CD4-positive, alpha-beta T cell treated with Interleukin-1 beta for 1 hour (primary cell): Measurements from ENCODE around the gene TNFSF11.

ENCODE experiments used
- DNase-seq, 2 donors: peaks; one replicate each; pipeline ENCODE4 v3.0.0-alpha.2; 2020 to 2022

The TNFSF11 gene

DNA sequence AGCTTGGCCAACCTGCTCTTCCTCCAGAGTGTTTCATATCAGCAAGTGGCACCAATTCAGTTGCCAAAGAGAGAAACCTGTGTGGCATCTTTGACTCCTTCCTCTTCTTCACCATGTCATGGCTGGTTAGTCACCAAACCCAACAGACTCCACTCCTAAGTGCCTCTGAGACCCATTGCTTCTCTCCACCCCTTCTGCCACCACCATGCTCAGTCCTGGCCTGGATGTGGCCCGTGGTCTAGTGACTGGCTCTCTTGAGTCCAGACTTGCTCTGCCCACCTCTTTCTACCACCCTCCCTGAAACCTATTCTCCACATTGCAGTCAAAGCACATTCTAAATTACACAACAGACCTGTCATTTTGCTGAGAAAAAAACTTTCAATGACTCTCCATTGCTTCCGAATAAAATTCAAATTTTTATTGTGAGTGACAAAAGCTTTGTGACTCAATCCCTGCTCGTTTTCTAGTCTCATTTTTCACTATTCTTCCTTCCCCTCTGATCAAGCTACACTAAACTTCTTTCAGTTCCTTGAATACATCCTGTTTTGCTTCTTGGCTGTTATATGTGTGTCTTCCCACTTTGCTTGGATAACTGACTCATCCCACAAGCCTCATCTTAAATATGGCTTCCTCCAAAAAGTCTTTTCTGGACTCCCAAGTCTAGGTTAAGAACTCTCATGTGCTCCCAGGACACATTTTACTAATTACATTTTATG, 12.0 kb upstream of the TNFSF11 start:
- no peak for DNase-seq

DNA sequence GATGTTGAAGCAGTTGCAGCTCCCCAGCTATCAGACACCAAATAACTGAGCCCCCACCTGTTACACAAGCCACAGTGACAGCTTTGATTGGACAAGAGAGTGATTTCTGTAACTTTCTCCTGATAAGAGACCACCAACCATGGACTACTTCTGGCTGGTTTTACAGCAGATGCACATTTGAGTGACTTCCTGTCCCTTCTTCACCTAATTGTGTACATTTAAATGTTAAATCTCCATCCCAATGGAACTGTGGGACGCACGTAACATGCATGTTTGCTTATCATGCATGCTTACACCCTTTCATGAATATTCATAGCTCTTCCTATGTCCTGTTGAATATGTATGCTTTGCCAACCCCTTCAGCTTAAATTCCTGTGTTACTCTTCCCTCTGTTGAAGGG, 6.0 kb upstream of the TNFSF11 start:
- DNase-seq = no peak

DNA sequence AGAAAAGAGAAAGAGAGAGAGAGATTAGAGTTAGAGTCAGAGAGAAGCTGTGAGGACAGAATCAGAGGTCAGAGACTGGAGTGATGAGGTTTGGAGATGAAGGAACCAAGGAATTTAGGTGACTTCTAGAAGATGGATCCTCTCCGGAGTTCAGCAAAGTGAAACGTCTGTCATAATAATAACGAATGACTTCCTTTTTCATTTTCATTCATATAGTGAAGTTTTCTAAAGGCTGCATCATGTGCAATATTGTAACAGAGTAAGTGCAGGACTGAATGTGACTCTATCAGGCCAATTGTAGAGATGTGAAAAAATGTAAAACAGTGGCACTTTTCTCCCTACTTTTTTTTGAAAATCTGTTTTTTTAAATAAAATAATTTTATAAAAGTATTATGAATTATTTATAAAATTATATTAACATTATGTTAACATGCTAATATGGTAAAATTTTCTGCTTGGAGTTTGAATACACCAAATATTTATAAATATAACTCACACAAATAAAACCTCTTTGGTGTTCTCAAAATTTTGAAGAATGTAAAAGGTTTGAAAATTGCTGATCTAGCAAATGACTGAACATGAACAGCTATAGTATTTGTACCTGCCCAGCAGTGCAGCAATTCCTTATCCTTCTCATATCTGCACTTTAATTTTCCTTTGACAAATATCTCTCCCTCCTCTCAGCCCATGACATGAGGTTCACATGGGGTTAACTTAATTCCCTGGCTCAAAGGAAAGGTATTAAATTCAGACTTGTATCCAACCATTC, 4.2 kb upstream of the TNFSF11 start:
- DNase-seq = no peak

DNA sequence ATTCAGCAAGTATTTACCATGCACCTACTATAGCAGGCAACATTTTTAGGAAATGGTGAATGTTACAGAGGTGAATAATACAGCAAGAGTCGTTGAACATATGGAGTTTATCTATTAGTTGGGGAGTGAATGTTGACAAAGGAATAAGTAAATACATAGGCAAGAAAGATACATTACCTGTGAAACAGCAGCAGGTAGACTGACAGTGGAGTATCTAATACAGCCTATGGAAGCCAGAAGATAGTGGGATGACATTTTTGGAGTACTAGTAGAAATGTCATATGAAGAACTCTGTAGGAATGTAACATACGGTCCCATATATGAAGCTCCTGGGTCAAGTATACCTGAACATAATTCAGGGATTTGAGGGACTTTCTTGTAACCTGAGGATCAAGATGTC, 2.1 kb upstream of the TNFSF11 start:
- no peak for DNase-seq

DNA sequence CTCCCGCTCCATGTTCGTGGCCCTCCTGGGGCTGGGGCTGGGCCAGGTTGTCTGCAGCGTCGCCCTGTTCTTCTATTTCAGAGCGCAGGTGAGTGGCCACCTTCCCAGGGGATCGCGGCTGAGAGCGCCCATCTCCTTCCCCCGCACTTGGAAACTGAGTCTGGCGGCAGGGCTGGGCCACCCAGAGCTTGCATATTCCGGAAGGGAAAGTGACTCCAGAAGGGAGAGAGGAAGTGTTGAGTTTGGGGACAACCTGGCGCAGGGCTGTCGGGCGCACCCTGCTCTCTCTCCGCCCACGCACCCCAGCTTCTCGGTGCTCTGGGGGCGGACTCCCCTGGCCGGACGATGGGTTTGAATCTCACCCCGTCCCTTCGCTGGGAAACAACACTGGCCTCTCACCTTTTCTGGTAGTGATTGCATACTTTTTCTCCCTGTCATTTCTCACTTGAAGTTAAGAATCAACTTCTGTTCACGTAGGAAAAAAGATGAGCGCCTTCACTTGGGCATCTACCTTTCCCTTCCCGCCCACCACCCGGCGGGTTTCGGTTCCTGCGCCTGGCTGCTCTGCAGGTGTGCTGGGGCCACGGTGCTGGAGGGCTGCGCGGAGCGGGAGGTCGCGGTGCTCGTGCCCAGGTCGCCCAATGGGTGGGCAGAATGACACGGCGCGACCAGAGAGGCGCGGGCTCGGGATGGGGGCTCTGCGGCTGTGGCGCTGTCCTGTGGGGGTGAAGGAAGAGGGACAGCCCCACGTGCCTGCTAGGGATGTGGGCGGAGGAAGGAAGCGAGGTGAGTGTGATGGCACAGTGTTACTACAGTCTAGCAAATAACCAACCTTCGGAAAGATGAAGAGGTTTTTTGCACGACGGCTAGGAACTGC, 721 bp downstream of the TNFSF11 start:
- peak; percentile 14 to 17 for DNase-seq

DNA sequence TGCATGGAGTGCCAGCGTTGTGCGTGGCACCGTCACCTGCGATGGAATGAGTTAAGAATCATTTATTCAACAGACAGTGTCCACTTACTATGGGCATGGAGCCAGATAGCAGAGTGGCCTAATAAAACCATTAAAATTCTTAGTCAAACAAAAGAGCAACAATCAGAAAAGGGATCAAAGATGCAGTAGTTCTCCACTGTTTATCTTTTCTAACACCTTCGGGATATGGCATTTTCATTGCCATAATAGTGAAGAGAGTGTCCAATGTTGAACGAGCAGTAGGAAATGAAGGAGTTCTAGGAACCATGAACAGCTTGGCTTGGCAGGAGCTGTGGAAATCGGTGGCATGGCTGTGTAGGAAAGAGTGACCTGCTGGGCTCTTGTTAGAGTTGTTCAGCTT, 2.0 kb downstream of the TNFSF11 start:
- no peak for DNase-seq

DNA sequence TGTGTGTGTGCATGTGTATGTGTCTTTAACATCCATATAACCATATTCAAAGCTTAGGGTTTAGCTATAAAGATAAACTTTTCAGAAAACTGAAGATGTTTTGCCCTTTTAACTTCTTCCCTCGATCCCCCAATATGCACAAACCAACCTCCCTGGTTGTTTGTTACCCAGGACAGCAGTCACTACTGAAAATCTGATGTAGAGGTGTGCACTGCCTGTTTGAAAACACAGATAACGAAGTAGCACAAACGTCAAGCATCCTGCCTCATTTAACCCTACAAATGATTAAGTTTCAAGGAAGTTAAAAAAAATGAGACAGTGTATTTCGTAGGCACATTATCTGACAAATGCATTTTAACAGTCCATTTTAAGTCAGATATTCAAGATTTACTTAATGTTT, 3.6 kb downstream of the TNFSF11 start:
- no peak for DNase-seq

DNA sequence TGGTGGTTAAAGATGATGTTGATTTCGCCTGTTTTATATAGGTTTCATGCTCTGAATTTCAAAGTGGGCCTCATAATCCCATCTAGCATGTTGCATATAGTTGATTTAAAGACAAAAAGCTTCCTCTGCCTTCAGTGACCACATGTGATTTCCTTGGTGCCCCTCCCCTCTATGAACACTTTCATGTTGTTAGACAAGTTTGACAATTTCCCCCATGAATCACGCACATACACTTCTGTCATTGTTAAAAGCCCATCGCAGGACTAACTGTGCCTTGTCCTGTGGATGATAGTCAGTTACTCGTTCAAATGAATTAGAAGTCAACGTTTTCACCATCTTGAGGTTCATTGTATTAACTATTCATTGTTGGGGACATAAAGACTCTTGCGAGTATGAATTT, 6.7 kb downstream of the TNFSF11 start:
- DNase-seq = no peak

DNA sequence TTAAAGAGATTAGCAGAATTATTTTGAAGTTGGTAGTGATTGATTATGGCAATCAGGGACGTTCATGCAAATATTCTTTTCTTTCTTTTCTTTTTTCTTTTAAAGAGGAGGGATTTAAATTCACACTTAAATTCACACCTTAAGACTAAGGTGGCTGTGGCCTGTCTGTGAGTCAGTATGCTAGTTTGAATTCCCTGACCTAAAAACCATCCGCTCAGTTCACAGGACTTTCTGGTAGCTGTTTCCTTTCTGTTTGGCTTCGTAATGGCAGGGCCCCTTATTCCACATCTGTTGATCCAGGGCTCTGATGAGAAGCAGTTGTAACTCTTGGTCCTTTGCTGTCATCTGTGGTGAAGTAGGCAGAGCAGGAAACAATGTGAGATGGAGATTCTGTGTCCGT, 7.5 kb downstream of the TNFSF11 start:
- no peak for DNase-seq

DNA sequence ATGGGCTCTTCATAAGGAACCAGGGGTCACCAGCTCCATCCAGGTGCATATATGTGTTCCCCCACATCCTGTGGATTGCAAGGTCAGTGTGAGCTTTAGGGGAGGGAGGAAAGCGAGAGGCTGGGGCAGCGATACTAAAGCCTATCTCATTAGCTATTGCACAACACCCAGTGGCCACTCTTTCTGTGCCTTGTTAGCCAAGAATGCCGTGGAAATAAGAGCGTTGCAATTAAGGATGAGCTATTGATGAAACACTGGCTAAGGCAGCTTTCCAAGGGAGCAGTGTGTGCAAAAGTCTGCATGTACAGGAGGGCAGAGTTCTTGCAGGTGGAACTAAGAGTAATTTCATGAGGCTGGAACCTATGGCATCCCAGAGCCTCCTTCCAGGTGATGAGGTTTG, 17.6 kb downstream of the TNFSF11 start:
- DNase-seq = no peak

DNA sequence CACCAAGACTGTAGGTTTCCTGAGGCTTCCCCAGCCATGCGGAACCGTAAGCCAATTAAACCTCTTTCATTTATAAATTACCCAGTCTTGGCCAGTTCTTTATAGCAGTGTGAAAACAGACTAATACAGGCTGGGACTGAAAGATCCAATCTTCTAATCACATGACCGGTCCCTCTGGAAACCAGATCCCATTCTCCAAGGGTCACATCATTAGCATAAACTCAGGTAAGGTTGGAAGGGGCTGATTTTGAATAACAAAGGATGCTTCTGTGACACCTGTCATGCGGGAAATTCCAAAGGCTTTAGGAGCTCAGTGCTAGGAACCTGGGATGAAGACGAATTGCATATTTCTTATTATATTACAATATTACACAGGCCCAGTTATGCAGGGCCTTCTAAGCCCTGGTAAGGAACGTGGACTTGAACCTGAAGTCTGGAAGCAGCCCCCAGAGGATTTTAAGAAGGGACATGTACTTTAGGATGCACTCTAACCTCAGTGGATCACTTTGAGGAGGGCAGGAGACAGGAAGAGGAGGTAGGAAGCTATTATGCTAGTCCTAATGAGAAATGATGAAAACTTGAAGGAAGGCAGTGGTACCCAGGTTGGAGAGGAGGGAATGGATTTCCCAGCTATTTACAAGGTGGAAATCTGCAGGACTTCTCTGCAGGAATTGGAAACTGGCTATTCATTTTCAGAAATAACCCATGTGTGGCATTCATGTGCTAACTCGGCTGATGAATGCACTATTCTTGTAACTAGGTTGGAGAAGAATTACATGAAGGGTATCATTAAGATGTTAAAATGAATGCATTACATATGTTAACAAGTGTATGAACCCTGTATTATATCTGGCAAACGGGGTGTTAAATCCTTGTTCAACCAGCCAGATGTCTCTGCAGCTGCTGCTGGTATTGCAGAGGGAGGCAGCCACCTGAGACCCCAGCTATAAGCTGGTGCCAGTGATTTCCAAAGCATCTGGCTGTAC, 19.3 kb downstream of the TNFSF11 start:
- DNase-seq = no peak

DNA sequence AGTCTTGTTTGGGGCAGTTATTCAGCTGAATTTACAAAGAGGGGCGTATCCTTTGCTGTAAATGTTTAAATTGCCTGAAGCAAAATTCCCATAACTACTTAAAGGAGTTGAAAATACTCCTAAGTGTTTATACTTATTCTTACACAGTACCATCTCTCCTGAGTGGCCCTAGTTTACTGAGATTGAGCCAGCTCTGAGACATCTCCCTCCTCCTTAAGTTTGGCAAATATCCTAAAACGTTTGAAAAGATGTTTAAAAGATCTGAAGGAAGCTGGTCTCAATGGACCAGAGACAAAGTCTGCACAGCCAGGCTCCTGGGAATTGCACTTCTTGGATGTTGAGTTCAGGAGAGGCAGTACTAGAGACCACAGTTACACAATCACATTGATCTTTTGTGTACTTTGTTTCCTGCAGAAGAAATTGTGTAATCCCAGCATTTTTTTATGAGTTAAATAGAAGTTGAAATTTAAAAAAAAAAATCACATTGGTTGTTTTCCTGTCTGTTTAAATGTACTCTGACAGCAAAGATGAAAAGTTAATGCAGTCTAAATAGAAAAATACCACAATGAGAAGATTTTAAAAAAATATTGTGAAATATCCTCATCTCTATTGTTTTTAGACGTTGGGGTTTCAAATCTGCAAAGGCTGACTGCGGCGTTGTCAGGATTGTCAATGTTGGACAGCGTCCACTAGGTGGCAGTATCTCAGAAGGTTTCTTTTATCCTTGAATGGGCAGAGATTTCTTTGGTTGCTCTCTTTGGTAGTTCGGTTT, 20.7 kb downstream of the TNFSF11 start:
- DNase-seq = peak; percentile 41 to 44

DNA sequence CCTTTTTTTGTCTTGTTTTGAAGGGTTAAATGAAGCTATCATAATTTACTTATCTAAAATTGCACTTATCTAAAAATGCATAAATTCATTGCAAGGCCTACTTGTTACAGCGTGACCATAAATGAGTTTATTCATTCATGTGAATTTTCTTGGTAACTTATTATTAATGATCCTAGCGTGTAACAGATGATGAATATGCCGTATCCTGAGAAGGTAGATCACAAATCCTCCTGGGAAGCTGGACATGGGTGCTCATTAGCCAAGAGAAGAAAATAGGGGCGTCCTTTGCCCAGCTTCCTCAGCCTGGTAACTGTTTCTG, 21.3 kb downstream of the TNFSF11 start:
- DNase-seq = no peak

DNA sequence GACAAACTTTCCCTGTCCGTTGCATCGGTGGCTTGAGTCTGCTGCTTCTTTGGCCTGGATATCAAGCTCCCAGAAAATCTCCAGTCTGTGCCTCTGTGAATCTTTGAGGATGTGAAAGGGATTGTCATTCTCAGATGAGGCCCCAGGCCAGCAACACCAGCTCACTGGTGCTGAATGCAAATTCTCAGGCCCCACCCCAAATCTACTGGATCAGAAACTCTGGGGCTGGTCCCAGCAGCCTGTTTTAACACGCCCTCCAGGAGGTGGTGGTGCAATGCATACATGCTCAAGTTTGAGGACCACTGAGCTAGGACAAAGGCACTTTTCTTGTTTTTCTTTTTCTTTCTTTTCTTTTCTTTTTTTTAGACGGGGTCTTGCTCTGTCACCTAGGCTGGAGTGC, 23.6 kb downstream of the TNFSF11 start:
- DNase-seq = no peak

DNA sequence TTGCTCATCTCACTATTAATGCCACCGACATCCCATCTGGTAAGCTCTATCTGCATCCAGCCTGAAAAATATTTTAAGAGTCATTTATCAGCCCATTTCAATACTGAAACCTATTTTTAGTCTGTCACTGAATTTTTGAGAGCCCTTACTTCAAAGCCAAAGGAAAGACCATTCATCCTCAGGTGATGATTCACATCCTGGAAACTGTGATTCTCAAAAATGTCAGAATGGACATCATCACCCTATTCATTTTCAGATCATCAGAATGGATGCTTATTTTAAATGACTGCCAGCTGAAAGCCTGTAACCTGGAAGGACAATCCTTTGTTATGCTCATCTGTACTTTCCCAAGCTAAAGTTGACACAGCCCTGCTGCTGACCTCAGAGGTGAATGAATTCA, 27.0 kb downstream of the TNFSF11 start:
- DNase-seq = no peak

DNA sequence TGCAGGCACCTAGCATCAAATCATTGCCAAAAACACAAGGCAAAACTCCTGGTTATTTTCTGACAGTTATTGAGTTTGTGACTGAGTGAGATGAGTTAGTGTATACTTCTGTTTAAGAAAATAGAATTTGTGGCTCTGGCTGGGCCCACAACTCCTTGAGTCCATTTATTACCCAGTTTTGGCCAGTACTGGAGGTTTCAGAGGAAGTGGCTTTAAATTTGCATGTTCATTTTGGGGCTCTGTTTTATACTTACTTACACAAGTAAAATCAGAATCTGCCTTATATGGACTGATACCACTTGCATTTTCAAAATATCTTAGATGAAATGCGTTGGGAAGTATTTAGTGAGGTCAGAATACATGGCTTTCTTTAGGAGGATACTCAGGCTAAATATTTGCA, 29.0 kb downstream of the TNFSF11 start:
- DNase-seq = no peak

DNA sequence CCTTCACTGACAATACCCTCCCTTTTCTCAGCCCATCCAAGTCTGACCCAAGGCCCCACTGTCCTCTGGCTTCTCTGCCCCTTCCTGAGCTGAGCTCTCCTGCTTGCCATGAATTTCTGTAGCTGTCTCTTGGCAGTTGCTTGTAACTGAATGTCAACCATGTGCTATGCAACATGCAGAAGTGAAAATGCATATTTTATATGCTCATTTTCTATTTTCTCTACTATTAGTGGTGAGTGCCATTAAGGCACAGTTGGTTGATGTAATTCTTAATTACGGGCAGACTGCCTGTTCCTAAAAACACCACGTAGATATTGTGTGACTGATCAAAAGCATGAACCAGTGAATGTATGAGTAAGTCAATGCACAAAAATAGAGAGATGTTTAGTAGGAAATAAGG, 29.6 kb downstream of the TNFSF11 start:
- DNase-seq = no peak

DNA sequence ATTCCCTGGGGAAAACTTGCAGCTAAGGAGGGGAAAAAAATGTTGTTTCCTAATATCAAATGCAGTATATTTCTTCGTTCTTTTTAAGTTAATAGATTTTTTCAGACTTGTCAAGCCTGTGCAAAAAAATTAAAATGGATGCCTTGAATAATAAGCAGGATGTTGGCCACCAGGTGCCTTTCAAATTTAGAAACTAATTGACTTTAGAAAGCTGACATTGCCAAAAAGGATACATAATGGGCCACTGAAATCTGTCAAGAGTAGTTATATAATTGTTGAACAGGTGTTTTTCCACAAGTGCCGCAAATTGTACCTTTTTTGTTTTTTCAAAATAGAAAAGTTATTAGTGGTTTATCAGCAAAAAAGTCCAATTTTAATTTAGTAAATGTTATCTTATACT, 33.6 kb downstream of the TNFSF11 start:
- no peak for DNase-seq

DNA sequence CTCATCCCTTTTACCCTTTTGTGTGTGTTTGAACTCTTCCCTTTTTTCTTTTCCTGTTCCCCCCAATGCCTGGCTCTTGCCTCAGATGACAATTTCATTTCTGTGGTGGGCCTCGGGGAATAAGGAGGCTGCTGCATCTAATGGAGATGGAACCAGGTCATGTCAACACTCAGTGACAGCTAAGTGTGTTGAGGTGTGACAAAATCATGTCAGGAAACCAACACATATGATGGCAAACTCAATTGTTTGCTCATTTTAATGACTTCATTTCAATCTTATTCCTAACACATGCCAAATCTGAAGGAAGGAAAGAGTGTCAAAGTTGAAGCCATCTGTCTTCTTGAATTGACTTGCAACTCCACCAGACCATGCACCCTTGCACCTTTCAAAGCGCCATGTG, 36.7 kb downstream of the TNFSF11 start:
- DNase-seq = no peak

DNA sequence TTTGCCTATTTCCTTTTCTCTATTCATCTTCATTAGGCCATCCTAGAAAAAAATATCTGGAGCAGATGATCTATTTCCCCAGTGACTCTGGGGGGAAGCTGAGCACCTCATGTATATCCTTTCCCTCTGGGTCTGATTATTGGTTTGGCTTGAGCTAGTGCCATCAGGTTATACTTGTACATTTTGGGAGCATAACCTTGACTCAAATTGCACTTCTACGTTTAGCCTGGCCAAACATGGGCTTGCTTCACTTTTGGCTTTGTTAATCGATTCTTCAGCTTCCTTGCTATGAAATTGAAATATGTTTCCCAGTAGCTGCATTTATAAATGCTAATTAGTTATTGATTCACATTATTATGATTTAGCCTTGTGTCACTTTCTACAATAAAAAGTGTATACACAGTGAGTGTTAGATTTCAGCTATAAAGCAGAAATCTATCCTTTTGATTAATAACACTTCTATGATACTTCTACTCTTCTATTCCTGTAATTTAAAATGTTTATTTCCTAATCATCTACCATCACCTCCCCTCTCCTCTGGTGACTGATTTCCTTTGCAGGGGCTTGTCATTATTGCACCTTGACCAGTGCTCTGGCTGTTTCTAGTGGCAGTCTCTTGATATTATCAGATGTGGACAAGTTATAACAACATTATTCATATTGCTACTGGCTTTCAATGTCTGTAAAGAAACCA, 37.3 kb downstream of the TNFSF11 start:
- DNase-seq = no peak
